Measurements from ENCODE around the gene C1RL.
"Not testable (repeated sequence)": the region's sequence is repeated elsewhere in the genome, so short reads cannot be mapped to it uniquely, and the experiment has no call there.

The C1RL gene

DNA sequence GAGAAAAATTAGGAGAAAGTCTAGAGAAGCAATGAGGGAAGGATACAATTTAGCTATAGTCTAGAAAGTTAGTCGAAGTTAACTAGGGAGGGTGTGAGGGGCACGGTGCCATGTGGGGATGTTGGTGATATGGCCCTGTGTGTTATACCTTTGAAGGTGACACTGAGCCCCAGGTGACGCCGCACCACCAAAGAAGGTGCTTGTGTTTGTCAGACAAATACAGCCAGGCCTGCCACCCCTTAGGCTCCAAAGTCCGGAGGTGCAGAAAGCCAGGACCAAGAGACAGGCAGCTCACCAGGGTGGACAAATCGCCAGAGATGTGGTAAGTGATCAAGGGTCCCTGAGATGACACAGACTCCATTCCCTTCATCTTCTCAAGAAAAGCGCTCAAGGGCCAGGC, 47.4 kb downstream of the C1RL start:
- no peak for DNase-seq (ENCODE audit: low spot score)

GRCh38 chr12:7061138-7061537, 47.9 kb downstream of the C1RL start:
- peak; percentile 52 for DNase-seq (ENCODE audit: low spot score)

DNA sequence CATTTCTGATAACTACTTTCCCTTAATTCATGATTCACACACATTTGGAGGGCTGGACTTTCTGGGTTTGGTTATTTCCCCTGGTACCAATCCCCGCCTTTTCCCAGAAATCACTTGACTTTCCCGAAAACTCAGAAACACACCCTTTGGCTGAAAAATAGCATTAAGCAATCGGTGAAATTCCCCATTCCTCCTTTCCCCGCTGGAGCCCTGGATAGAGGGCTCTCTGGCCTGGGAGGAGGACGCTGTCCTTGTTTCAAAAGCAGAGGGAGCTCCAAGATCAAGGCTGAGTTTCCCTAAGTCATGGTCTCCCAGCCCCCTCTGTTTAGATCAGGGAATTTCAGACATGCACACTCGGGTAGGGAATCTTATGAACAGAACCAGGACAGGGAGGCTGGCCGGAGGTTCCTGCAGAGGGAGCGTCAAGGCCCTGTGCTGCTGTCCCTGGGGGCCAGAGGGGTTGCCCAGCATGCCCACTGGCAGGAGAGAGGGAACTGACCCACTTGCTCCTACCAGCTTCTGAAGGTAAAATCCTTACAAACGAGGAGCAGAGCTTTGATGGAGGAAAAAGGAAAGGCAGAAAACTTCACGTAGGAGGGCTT, 48.6 kb downstream of the C1RL start, which contains the start of gene C1S:
C1S (plus strand) TSS at position 366 of the 602 bp plus-strand sequence. CDS start 1,195 bp downstream, outside the sequence.
- DNase-seq (ENCODE audit: low spot score), result peak; percentile 96

DNA sequence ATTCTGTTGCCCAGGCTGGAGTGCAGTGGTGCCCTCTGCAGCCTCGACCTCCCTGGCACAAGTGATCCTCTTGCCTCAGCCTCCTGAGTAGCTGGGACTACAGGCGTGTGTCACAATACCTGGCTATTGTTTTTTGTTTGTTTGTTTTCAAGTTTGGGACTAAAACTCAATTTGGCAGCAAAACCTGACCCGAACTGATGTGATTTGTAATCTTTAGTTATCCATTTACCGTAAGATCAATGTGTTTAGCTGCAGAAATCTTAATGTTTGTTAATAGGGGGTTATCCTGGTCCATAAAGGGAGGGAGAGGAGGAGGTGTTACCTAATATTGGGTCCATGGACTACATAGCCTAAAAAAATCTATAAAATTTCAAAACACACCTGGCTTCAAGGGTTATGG, 49.2 kb downstream of the C1RL start:
- no peak for DNase-seq (ENCODE audit: low spot score)

GRCh38 chr12:7058850-7059395, 50.1 kb downstream of the C1RL start:
- DNase-seq (ENCODE audit: low spot score), result no peak

DNA sequence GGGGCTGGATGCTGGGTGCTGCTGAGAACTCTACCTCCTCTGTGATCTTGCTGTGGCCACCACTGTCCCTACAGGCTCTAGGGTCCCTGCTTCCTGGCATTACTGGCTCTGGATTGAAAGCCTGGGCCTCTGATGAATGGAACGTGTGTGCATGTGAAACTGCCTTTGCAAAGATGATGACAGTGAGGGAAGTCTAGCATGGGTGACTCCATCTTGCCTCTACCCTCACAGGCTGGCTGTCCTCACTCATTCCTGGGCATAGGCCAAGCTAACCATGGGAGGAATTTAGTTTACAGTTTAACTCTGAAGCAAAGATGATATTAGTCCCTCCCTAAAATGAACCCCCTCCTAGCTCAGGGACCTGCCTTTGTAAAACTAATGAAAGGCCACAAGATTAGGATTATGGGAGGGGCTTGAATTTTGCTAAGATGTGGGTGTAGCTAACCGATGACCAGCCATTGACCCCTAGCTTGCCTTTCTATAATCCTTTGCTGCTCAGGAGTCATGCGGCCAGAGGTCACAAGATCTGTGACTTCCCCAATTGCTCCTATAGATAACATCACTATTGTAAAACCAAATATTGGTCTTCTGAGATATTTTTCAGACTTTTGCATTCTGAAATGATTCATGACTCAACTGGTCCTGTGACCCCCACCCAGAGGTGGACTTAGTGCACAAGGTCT, 50.7 kb downstream of the C1RL start:
- DNase-seq (ENCODE audit: low spot score), result no peak

DNA sequence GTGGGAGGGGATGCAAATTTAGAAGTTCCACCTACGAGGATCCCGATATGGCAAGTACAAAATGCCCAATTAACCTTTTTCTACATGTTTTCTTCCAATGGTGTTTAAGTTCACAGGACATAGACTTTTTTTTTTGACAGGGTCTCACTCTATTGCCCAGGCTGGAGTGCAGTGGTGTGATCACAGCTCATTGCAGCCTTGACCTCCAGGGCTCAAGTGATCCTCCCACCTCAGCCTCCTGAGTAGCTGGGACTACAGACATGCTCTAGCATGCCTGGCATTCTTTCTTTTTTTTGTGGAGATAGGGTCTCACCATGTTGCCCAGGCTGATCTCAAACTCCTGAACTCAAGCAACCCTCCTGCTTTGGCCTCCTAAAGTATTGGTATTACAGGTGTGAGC, 53.3 kb downstream of the C1RL start:
- DNase-seq (ENCODE audit: low spot score), result not testable (repeated sequence)

GRCh38 chr12:7054925-7055324, 54.1 kb downstream of the C1RL start:
- no peak for DNase-seq (ENCODE audit: low spot score)

DNA sequence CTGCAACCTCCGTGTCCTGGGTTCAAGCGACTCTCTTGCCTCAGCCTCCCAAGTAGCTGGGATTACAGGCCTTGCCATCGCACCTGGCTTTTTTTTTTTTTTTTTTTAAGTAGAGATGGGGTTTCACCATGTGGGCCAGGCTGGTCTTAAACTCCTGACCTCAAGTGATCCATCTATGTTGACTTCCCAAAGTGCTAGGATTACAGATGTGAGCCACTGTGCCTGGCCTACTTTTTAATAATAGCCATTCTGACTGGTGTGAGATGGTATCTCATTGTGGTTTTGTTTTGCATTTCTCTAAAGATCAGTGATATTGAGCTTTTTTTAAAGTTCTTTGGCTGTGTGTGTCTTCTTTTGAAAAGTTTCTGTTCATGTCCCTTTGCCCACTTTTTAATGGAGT, 59.0 kb downstream of the C1RL start:
- not testable (repeated sequence) for DNase-seq (ENCODE audit: low spot score)

DNA sequence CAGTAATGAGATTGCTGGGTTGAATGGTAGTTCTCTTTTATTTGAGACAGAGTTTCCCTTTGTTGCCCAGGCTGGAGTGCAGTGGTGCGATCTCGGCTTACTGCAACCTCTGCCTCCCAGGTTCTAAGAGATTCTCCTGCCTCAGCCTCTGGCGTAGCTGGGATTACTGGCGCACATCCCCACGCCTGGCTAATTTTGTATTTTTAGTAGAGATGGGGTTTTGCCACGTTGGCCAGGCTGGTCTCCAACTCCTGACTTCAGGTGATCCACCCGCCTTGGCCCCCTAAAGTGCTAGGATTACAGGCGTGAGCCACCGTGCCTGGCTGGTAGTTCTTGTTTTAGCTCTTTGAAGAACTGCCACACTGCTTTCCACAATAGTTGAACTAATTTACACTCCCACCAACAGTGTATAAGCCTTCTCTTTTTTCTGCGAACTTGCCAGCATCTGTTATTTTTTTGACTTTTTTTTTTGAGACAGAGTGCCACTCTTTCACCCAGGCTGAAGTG, 59.5 kb downstream of the C1RL start:
- DNase-seq (ENCODE audit: low spot score), result not testable (repeated sequence)

DNA sequence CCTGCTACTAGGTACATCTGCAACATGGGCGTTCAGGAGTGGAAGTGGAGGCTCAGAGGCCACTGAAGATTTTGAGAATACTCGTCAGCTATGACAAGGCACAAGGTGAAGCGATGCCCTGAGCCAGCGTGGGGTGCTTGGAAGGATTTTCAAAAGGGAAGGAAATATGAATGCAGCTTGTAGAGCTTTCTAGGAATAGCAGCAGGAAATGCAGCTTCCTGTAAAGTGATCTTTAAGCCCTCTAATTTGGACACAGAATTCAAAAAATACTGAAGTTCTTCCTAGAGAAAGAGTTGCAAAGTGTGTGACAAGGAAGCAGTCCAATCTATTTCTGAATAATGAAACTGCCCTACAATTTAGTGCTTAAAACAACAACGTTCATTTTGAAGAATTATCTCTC, 61.7 kb downstream of the C1RL start:
- DNase-seq (ENCODE audit: low spot score), result no peak

- no peak for DNase-seq (ENCODE audit: low spot score)
Measured at GRCh38 chr12:7046383-7047105, 62.5 kb downstream of the C1RL start.

DNA sequence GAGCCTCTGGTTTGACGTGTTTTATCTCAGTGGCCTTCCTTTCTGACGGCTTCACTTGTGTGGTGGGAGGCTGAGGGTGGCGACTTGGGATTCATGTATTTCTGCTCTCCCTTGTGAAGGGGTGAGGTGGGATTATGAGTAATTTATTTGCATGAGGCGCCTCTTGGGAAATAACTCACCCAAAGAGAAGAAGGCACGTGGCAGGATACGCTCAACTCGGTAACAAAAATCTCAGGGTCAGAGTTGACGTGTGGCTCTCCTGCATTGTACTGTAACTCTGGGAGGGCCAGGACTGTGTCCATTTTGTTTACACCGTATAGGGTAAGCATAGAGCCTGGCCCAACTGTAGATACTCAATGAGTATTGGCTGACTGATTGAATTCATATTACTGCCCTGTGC, 63.1 kb downstream of the C1RL start:
- DNase-seq (ENCODE audit: low spot score), result no peak
